Calu3 (cell line): ENCODE results near the gene NSFL1C. TPM values are rescaled to one million over a fixed set of nuclear protein-coding genes. Genes with fewer than 3 reads are reported as not detected.
"Not testable (repeated sequence)": the region's sequence is repeated elsewhere in the genome, so short reads cannot be mapped to it uniquely, and the experiment has no call there.

Experiments
- BruUV-seq: library from RNA; stranded (reverse); fragments of 400-500 nt; replicated peaks from 2 replicates; lab custom pipeline; 2021; lab: Mats Ljungman, UMichigan
- CTCF ChIA-PET: fragments of 300-600 bp; sonication (Branson Sonifier 250); formaldehyde crosslinking; loops from one replicate; lab custom pipeline; 2022; ENCODE audit warnings: antibody characterized with exemption; lab: Charles Lee
- DNase-seq: peaks from one replicate; pipeline ENCODE4 v3.0.0; 2022
- H3K27ac Mint-ChIP-seq: one replicate; pipeline ENCODE4 v1.8.0; 2022; ENCODE audit warnings: mixed read lengths; ENCODE audit not compliant: unreplicated experiment
- H3K27me3 Mint-ChIP-seq: one replicate; pipeline ENCODE4 v1.8.0; 2022; ENCODE audit warnings: mixed read lengths; ENCODE audit not compliant: unreplicated experiment
- H3K36me3 Mint-ChIP-seq: one replicate; pipeline ENCODE4 v1.8.0; 2022; ENCODE audit warnings: mild to moderate bottlenecking, moderate library complexity, mixed read lengths; ENCODE audit not compliant: insufficient read depth, unreplicated experiment
- H3K4me1 Mint-ChIP-seq: one replicate; pipeline ENCODE4 v1.8.0; 2022; ENCODE audit warnings: mild to moderate bottlenecking, low read depth, mixed read lengths; ENCODE audit not compliant: unreplicated experiment
- H3K4me3 Mint-ChIP-seq: one replicate; pipeline ENCODE4 v1.8.0; 2022; ENCODE audit warnings: mild to moderate bottlenecking, low read depth, moderate library complexity, mixed read lengths; ENCODE audit not compliant: unreplicated experiment
- H3K9me3 Mint-ChIP-seq: one replicate; pipeline ENCODE4 v1.8.0; 2022; ENCODE audit warnings: low read depth, mixed read lengths; ENCODE audit not compliant: unreplicated experiment
- CTCF ChIP-seq: fragments of 200-600 bp; IDR thresholded peaks from one replicate; pipeline ENCODE4 v1.8.0; 2022; ENCODE audit warnings: antibody characterized with exemption; ENCODE audit not compliant: unreplicated experiment
- intact Hi-C: fragments of 100-400 bp; cut with micrococcal nuclease; formaldehyde crosslinking; loops from one replicate; pipeline ENCODE4 v1.10.0; 2022; ENCODE audit not compliant: unreplicated experiment
- total RNA-seq: library from RNA; stranded (reverse); gene quantifications from 2 replicates; pipeline ENCODE4 v1.2.3, GENCODE V29; 2022

NSFL1C gene
- total RNA-seq, 1 experiment from 2014 or later: 81.0 TPM

GRCh38 chr20:1500496-1500895, 33.8 kb upstream of the NSFL1C start:
- intact Hi-C loops: no loop called here
- Mint-ChIP-seq H3K27me3 (no peaks in the 10 kb centered on the region), H3K4me3 (peak overlapping the region; percentile 6), H3K27ac (peak overlapping the region; percentile 93), H3K9me3 (peaks cover 3% of the 10 kb centered on the region), H3K36me3 (peaks cover 8% of the 10 kb centered on the region), H3K4me1 (peaks cover 49% of the 10 kb centered on the region)
- peak; percentile 23 for DNase-seq
- CTCF ChIA-PET: interaction anchor here (0.7 to 1.3 kb wide), 3 partner anchors 11 to 27 kb away, joined by 3 to 4 read pairs (median 4); no protein-coding TSS in a partner anchor
- BruUV-seq: no TSS peak
- no peak for TF ChIP-seq CTCF

GRCh38 chr20:1499528-1500420, 33.1 kb upstream of the NSFL1C start:
- no peak for TF ChIP-seq CTCF
- BruUV-seq: TSS peak; percentile 86
- CTCF ChIA-PET: interaction anchor here (0.7 to 1.3 kb wide), 3 partner anchors 10 to 27 kb away, joined by 3 to 4 read pairs (median 4); no protein-coding TSS in a partner anchor
- Mint-ChIP-seq H3K9me3 (peaks cover 3% of the 10 kb centered on the region), H3K27ac (peak overlapping the region; percentile 93), H3K27me3 (no peaks in the 10 kb centered on the region), H3K36me3 (peaks cover 8% of the 10 kb centered on the region), H3K4me3 (peak overlapping the region; percentile 6), H3K4me1 (peaks cover 42% of the 10 kb centered on the region)
- DNase-seq: peak; percentile 12
- intact Hi-C loops: no loop called here

GRCh38 chr20:1497371-1497770, 30.7 kb upstream of the NSFL1C start:
- H3K27me3 Mint-ChIP-seq, BruUV-seq, H3K4me3 Mint-ChIP-seq, intact Hi-C loops, H3K27ac Mint-ChIP-seq, H3K36me3 Mint-ChIP-seq, H3K9me3 Mint-ChIP-seq: not testable (repeated sequence)
- CTCF ChIA-PET: interaction anchor here (0.6 to 0.7 kb wide), 3 partner anchors 102 to 510 kb away, joined by 3 to 4 read pairs (median 3); no protein-coding TSS in a partner anchor
- peak; percentile 17 for DNase-seq
- peaks cover 30% of the 10 kb centered on the region for H3K4me1 Mint-ChIP-seq

- Mint-ChIP-seq H3K4me1 (peaks cover 30% of the 10 kb centered on the region), H3K27me3 (no peaks in the 10 kb centered on the region), H3K27ac (no peak overlapping the region), H3K9me3 (peaks cover 3% of the 10 kb centered on the region), H3K4me3 (no peak overlapping the region), H3K36me3 (peaks cover 8% of the 10 kb centered on the region)
- CTCF ChIA-PET: interaction anchor here (0.6 to 0.7 kb wide), 3 partner anchors 101 to 510 kb away, joined by 3 to 4 read pairs (median 3); no protein-coding TSS in a partner anchor
- intact Hi-C loops: no loop called here
- DNase-seq: no peak
- BruUV-seq: no TSS peak
- no peak for TF ChIP-seq CTCF
Measured at GRCh38 chr20:1496930-1497329, 30.3 kb upstream of the NSFL1C start.
